DMS 273 (cell line): Measurements from ENCODE around the gene ZAR1L.
"Not testable (repeated sequence)": the region's sequence is repeated elsewhere in the genome, so short reads cannot be mapped to it uniquely, and the experiment has no call there.

Experiments
- DNase-seq: peaks from one replicate; lab custom pipeline; 2025; ENCODE audit not compliant: unreplicated experiment; lab: John Stamatoyannopoulos, UW

ZAR1L gene

GRCh38 chr13:32315238-32316027 lies at the start of gene ZAR1L, which contains the start of gene BRCA2:
Gene ZAR1L (minus strand): TSS chr13:32315363. CDS start chr13:32311925, 3,438 bp downstream.
Gene BRCA2 (plus strand): TSS chr13:32315508. CDS start chr13:32316461, 953 bp downstream.
- DNase-seq = peak; percentile 95

GRCh38 chr13:32362574-32362973 lies 47.4 kb upstream of the ZAR1L start:
- DNase-seq = no peak

- DNase-seq = not testable (repeated sequence)
These were observed 40.8 kb upstream of the ZAR1L start for GRCh38 chr13:32355935-32356334.

GRCh38 chr13:32354040-32354439 lies 38.9 kb upstream of the ZAR1L start:
- DNase-seq = no peak

- DNase-seq = not testable (repeated sequence)
These were observed 35.8 kb upstream of the ZAR1L start for GRCh38 chr13:32350839-32351441.

- no peak for DNase-seq
These were observed 32.5 kb upstream of the ZAR1L start for GRCh38 chr13:32347651-32348050.

- no peak for DNase-seq
These were observed 25.8 kb upstream of the ZAR1L start for GRCh38 chr13:32340914-32341313.

- DNase-seq = no peak
These were observed 19.5 kb upstream of the ZAR1L start for GRCh38 chr13:32334671-32335070.

- no peak for DNase-seq
These were observed 15.3 kb upstream of the ZAR1L start for GRCh38 chr13:32330441-32330840.

- no peak for DNase-seq
These were observed 8.7 kb upstream of the ZAR1L start for GRCh38 chr13:32323912-32324311.

GRCh38 chr13:32320528-32320927 lies 5.4 kb upstream of the ZAR1L start:
- no peak for DNase-seq

GRCh38 chr13:32317716-32318465 lies 2.7 kb upstream of the ZAR1L start:
- DNase-seq = no peak

GRCh38 chr13:32316501-32316900 lies 1.3 kb upstream of the ZAR1L start:
- no peak for DNase-seq

- no peak for DNase-seq
These were observed 821 bp upstream of the ZAR1L start for GRCh38 chr13:32316028-32316339.

GRCh38 chr13:32314271-32315237 lies 609 bp downstream of the ZAR1L start:
- DNase-seq = peak; percentile 57

- no peak for DNase-seq
These were observed 3.8 kb downstream of the ZAR1L start for GRCh38 chr13:32311188-32311897.

- DNase-seq = peak; percentile 51
These were observed 4.9 kb downstream of the ZAR1L start for GRCh38 chr13:32310134-32310706.

GRCh38 chr13:32309312-32310133 lies 5.6 kb downstream of the ZAR1L start:
- DNase-seq = no peak

GRCh38 chr13:32305646-32306045 lies 9.5 kb downstream of the ZAR1L start:
- DNase-seq = no peak
